HCT116 (cell line): ENCODE data around the gene ATF7.

Experiments
- EGR1 ChIP-seq: IDR thresholded peaks from 2 replicates; pipeline ENCODE4 v1.6.1; 2012; ENCODE audit warnings: low read depth
- EZH2 ChIP-seq: fragments of 200-600 bp; sonication (generic); IDR thresholded peaks from 2 replicates; pipeline ENCODE4 v1.6.1; 2017; ENCODE audit warnings: antibody characterized with exemption, mixed run types
- POLR2AphosphoS5 ChIP-seq: IDR thresholded peaks from 2 replicates; pipeline ENCODE4 v1.6.1; 2011; ENCODE audit warnings: mild to moderate bottlenecking, low read depth, low read length, moderate library complexity

- TF ChIP-seq EGR1, result no peak
- no peak for TF ChIP-seq POLR2AphosphoS5
- TF ChIP-seq EZH2, result no peak
These were observed 120.4 kb downstream of the ATF7 start for GRCh38 chr12:53505555-53506449.
